Measurements from ENCODE around the gene VSIR.

VSIR gene

GRCh38 chr10:71717056-71717455 is 56.3 kb downstream of the VSIR start:
- DNase-seq (ENCODE audit: low spot score in 2 of 2) (no peak), ATAC-seq (no peak)
- no peak overlapping the region for H3K4me3 Mint-ChIP-seq
- no peaks in the 10 kb centered on the region for H3K9me3 Mint-ChIP-seq
- H3K36me3 Mint-ChIP-seq: no peaks in the 10 kb centered on the region
- peaks cover 58% of the 10 kb centered on the region for H3K4me1 Mint-ChIP-seq
- H3K27ac Mint-ChIP-seq: peak overlapping the region; percentile 100

- H3K27ac Mint-ChIP-seq: peak overlapping the region; percentile 100
- DNase-seq (ENCODE audit: low spot score in 2 of 2): no peak
- H3K4me1 Mint-ChIP-seq: peaks cover 51% of the 10 kb centered on the region
- H3K9me3 Mint-ChIP-seq: no peaks in the 10 kb centered on the region
- peak overlapping the region; percentile 79 for H3K4me3 Mint-ChIP-seq
- no peak for ATAC-seq
- H3K36me3 Mint-ChIP-seq: no peaks in the 10 kb centered on the region
Measured at GRCh38 chr10:71716426-71716825, 56.9 kb downstream of the VSIR start.

- peak overlapping the region; percentile 100 for H3K27ac Mint-ChIP-seq
- H3K9me3 Mint-ChIP-seq: no peaks in the 10 kb centered on the region
- H3K36me3 Mint-ChIP-seq: no peaks in the 10 kb centered on the region
- ATAC-seq: no peak
- DNase-seq (ENCODE audit: low spot score in 2 of 2): no peak
- H3K4me1 Mint-ChIP-seq: peaks cover 50% of the 10 kb centered on the region
- peak overlapping the region; percentile 79 for H3K4me3 Mint-ChIP-seq
Measured at GRCh38 chr10:71715860-71716259, 57.5 kb downstream of the VSIR start.

GRCh38 chr10:71715026-71715425 is 58.3 kb downstream of the VSIR start:
- Mint-ChIP-seq H3K9me3 (no peaks in the 10 kb centered on the region), H3K4me1 (peaks cover 42% of the 10 kb centered on the region), H3K36me3 (no peaks in the 10 kb centered on the region), H3K27ac (peak overlapping the region; percentile 100), H3K4me3 (peak overlapping the region; percentile 79)
- no peak for ATAC-seq
- DNase-seq (ENCODE audit: low spot score in 2 of 2): no peak

GRCh38 chr10:71714592-71714991 is 58.7 kb downstream of the VSIR start:
- Mint-ChIP-seq H3K4me1 (peaks cover 45% of the 10 kb centered on the region), H3K27ac (peak overlapping the region; percentile 100), H3K36me3 (no peaks in the 10 kb centered on the region), H3K4me3 (peak overlapping the region; percentile 79), H3K9me3 (no peaks in the 10 kb centered on the region)
- ATAC-seq (no peak), DNase-seq (ENCODE audit: low spot score in 2 of 2) (no peak)

GRCh38 chr10:71714031-71714410 is 59.3 kb downstream of the VSIR start:
- H3K36me3 Mint-ChIP-seq: no peaks in the 10 kb centered on the region
- ATAC-seq (no peak), DNase-seq (ENCODE audit: low spot score in 2 of 2) (no peak)
- peak overlapping the region; percentile 100 for H3K27ac Mint-ChIP-seq
- peak overlapping the region; percentile 79 for H3K4me3 Mint-ChIP-seq
- H3K9me3 Mint-ChIP-seq: no peaks in the 10 kb centered on the region
- H3K4me1 Mint-ChIP-seq: peaks cover 51% of the 10 kb centered on the region

- peak in 1 of 2 donors; percentile 64 for DNase-seq (ENCODE audit: low spot score in 2 of 2)
Measured at GRCh38 chr10:71713135-71714030, 59.9 kb downstream of the VSIR start.

GRCh38 chr10:71712572-71713134 is 60.7 kb downstream of the VSIR start:
- peak overlapping the region; percentile 79 for H3K4me3 Mint-ChIP-seq

More at GRCh38 chr10:71713135-71714030, 59.9 kb downstream of the VSIR start:
- Mint-ChIP-seq H3K36me3 (no peaks in the 10 kb centered on the region), H3K9me3 (no peaks in the 10 kb centered on the region), H3K4me3 (peak overlapping the region; percentile 79), H3K4me1 (peaks cover 52% of the 10 kb centered on the region), H3K27ac (peak overlapping the region; percentile 100)
- ATAC-seq: peak; percentile 78

GRCh38 chr10:71712170-71712569 is 61.1 kb downstream of the VSIR start:
- H3K4me1 Mint-ChIP-seq: peaks cover 61% of the 10 kb centered on the region
- H3K27ac Mint-ChIP-seq: peak overlapping the region; percentile 100
- peak overlapping the region; percentile 79 for H3K4me3 Mint-ChIP-seq
- DNase-seq (ENCODE audit: low spot score in 2 of 2) (no peak), ATAC-seq (no peak)
- H3K36me3 Mint-ChIP-seq: no peaks in the 10 kb centered on the region
- H3K9me3 Mint-ChIP-seq: no peaks in the 10 kb centered on the region

More at GRCh38 chr10:71712572-71713134, 60.7 kb downstream of the VSIR start:
- ATAC-seq (peak; percentile 19), DNase-seq (ENCODE audit: low spot score in 2 of 2) (no peak)
- Mint-ChIP-seq H3K27ac (peak overlapping the region; percentile 100), H3K9me3 (no peaks in the 10 kb centered on the region), H3K36me3 (no peaks in the 10 kb centered on the region), H3K4me1 (peaks cover 59% of the 10 kb centered on the region)

- H3K4me1 Mint-ChIP-seq: peaks cover 58% of the 10 kb centered on the region
- H3K4me3 Mint-ChIP-seq: no peak overlapping the region
- DNase-seq (ENCODE audit: low spot score in 2 of 2) (no peak), ATAC-seq (no peak)
- no peaks in the 10 kb centered on the region for H3K9me3 Mint-ChIP-seq
- H3K27ac Mint-ChIP-seq: peak overlapping the region; percentile 60
- no peaks in the 10 kb centered on the region for H3K36me3 Mint-ChIP-seq
Measured at GRCh38 chr10:71711052-71711623, 62.2 kb downstream of the VSIR start.

GRCh38 chr10:71710519-71710918 is 62.8 kb downstream of the VSIR start:
- Mint-ChIP-seq H3K4me3 (no peak overlapping the region), H3K27ac (peak overlapping the region; percentile 60), H3K4me1 (peaks cover 52% of the 10 kb centered on the region), H3K36me3 (no peaks in the 10 kb centered on the region), H3K9me3 (no peaks in the 10 kb centered on the region)
- DNase-seq (ENCODE audit: low spot score in 2 of 2) (no peak), ATAC-seq (no peak)

GRCh38 chr10:71708897-71709882 is 64.1 kb downstream of the VSIR start:
- H3K4me3 Mint-ChIP-seq: no peak overlapping the region
- H3K27ac Mint-ChIP-seq: peak overlapping the region; percentile 60
- peaks cover 39% of the 10 kb centered on the region for H3K4me1 Mint-ChIP-seq
- ATAC-seq (no peak), DNase-seq (ENCODE audit: low spot score in 2 of 2) (no peak)
- H3K9me3 Mint-ChIP-seq: no peaks in the 10 kb centered on the region
- H3K36me3 Mint-ChIP-seq: no peaks in the 10 kb centered on the region

GRCh38 chr10:71708301-71708703 is 65.0 kb downstream of the VSIR start:
- H3K36me3 Mint-ChIP-seq: no peaks in the 10 kb centered on the region
- ATAC-seq (peak; percentile 55), DNase-seq (ENCODE audit: low spot score in 2 of 2) (peak; percentile 55 to 79)
- no peak overlapping the region for H3K4me3 Mint-ChIP-seq
- no peaks in the 10 kb centered on the region for H3K9me3 Mint-ChIP-seq
- H3K4me1 Mint-ChIP-seq: peaks cover 30% of the 10 kb centered on the region
- H3K27ac Mint-ChIP-seq: peak overlapping the region; percentile 48

- Mint-ChIP-seq H3K4me3 (no peak overlapping the region), H3K9me3 (no peaks in the 10 kb centered on the region), H3K36me3 (no peaks in the 10 kb centered on the region), H3K27ac (no peak overlapping the region), H3K4me1 (peaks cover 20% of the 10 kb centered on the region)
- DNase-seq (ENCODE audit: low spot score in 2 of 2): no peak
- ATAC-seq: no peak
Measured at GRCh38 chr10:71707240-71707789, 66.0 kb downstream of the VSIR start.
